Measurements from ENCODE around the gene STAC2. TPM values are rescaled to one million over a fixed set of nuclear protein-coding genes. Genes with fewer than 3 reads are reported as not detected.

The STAC2 gene
- total and polyA plus RNA-seq, 2 of the 13 experiments (the other 11 are each of a cell fraction or from before 2014, with no cell fraction given): not detected

DNA sequence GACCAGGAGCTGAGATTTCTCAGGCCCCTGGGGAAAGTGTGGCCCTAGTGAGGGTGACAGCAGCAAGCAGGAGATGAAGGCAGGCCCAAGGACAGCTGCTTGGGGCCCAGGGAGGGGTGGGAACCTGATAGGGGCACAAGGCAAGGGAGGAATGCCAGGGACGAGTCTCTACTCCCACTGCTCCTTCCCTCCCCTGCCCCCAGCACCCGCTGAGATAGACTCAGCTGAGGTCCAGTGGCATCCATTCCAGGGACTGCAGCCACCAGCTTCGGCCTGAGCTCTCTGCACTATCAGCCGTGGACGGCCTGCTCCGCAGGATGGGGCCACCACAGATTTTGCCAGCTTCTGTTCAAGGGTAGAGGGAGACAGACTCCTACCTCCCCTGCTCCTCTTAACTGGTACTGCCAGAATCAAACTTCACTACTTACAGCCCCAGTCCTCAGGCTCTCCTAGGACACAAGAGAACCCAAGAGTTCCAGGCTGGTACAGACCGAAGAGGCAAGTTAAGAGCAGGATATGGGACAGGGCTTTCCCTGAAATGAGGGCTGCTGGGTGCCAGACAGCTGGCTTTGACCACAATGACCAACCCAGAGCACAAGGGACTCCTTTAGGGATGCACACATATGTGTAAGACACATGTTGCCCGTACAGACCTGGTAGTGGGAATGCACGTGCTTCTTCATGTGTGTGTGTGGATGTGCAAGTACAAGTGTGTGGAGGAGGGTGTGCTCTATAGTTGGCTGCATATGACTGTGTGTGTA lies 33.8 kb downstream of the STAC2 start:
- Histone ChIP-seq H3K4me1 (ENCODE audit: insufficient read depth, low read length) (peaks cover 25% of the 10 kb centered on the region), H3K4me3 (replicated peaks in 1 of 3; ENCODE audit: insufficient read depth in 1 of 3, low read depth in 2 of 3, low read length in 3 of 3) (no peak overlapping the region), H2AFZ (ENCODE audit: low read length) (no peak overlapping the region), H4K20me1 (ENCODE audit: insufficient read depth, low read length) (no peaks in the 10 kb centered on the region), H3K27ac (ENCODE audit: extremely low read length, insufficient read depth, low read length) (no peak overlapping the region), H3K4me2 (ENCODE audit: low read depth, low read length) (no peak overlapping the region), H3K36me3 (replicated peaks in 1 of 2; ENCODE audit: control insufficient read depth in 1 of 2, insufficient read depth in 2 of 2, low read length in 2 of 2) (0 out of 5 replicates have a peak, but pooled peaks cover 0 to 1% of the 10 kb centered on the region in 2 experiments), H3K9me3 (ENCODE audit: low read length) (no peaks in the 10 kb centered on the region), H3K27me3 (ENCODE audit: control insufficient read depth in 1 of 2, insufficient read depth in 2 of 2, low read length in 2 of 2) (no peaks in the 10 kb centered on the region), H3K79me2 (ENCODE audit: insufficient read depth, low read length) (no peaks in the 10 kb centered on the region), H3K9ac (ENCODE audit: insufficient read depth, low read depth, low read length) (no peak overlapping the region)
- intact Hi-C loops (cut with micrococcal nuclease; ENCODE audit: unreplicated experiment) (loop anchor here (5.0 kb wide), 1 partner anchor 50 kb away; no protein-coding TSS in a partner anchor), in situ Hi-C loops (cut with HindIII; ENCODE audit: extremely low pct_ligation_motif_present, low pct_unique_long_range_greater_than_20kb) (no loop called here)
- TF ChIP-seq ZBTB7B (CRISPR knock-in tag; IDR thresholded peaks at IDR 0.05): no peak
- no peak for TF ChIP-seq ZNF816 (CRISPR knock-in tag; IDR thresholded peaks at IDR 0.05; ENCODE audit: borderline replicate concordance)
- TF ChIP-seq ZNF672 (CRISPR knock-in tag; IDR thresholded peaks at IDR 0.05): no peak
- TF ChIP-seq ZNF589 (CRISPR knock-in tag; conservative IDR thresholded peaks at IDR 0.05): no peak
- TF ChIP-seq, protein P1, sequence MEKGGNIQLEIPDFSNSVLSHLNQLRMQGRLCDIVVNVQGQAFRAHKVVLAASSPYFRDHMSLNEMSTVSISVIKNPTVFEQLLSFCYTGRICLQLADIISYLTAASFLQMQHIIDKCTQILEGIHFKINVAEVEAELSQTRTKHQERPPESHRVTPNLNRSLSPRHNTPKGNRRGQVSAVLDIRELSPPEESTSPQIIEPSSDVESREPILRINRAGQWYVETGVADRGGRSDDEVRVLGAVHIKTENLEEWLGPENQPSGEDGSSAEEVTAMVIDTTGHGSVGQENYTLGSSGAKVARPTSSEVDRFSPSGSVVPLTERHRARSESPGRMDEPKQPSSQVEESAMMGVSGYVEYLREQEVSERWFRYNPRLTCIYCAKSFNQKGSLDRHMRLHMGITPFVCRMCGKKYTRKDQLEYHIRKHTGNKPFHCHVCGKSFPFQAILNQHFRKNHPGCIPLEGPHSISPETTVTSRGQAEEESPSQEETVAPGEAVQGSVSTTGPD (CRISPR knock-in tag; IDR thresholded peaks at IDR 0.05): no peak
- no peak for TF ChIP-seq ZBTB21 (CRISPR knock-in tag; IDR thresholded peaks at IDR 0.05)
- no peak for TF ChIP-seq ZNF543 (CRISPR knock-in tag; IDR thresholded peaks at IDR 0.05)
- no peak for TF ChIP-seq ZMYM2 (CRISPR knock-in tag; IDR thresholded peaks at IDR 0.05)
- no peak for TF ChIP-seq EED (CRISPR knock-in tag; IDR thresholded peaks at IDR 0.05)
- TF ChIP-seq CBX1 (IDR thresholded peaks at IDR 0.05; ENCODE audit: low read depth): no peak
- ATAC-seq: no peak
- WGBS (ENCODE audit: low lambda C conversion rate): 86% methylated on average over 9 of the region's 9 CpGs
- FAIRE-seq: no peak
- DNase-seq (ENCODE audit: low spot score): no peak
- no TSS peak for BruUV-seq (replicated peaks)
- ChIA-PET POLR2A (no interaction called here), CTCF (ENCODE audit: low intra/inter-chr PET ratio, low total read pairs) (no interaction called here)
